CD4-positive, alpha-beta T cell (primary cell): ENCODE results near the gene FAAP24. TPM values are rescaled to one million over a fixed set of nuclear protein-coding genes. Genes with fewer than 3 reads are reported as not detected.
A peak's percentile ranks its signal among the peaks of the same experiment; 100 is the strongest.

Source experiments
- ATAC-seq: fragments of 200-7000 bp; cut with Tn5 transposase; one replicate; pipeline ENCODE4 v1.10.0; 2022; ENCODE audit warnings: mild to moderate bottlenecking; ENCODE audit not compliant: poor library complexity
- CTCF ChIA-PET: fragments of 350-600 bp; sonication (Branson Sonifier 250); formaldehyde crosslinking; loops from one replicate; lab custom pipeline; 2021; ENCODE audit warnings: antibody characterized with exemption, inconsistent platforms; lab: Charles Lee
- POLR2A ChIA-PET: fragments of 350-600 bp; sonication (Branson Sonifier 250); formaldehyde crosslinking; loops from one replicate; lab custom pipeline; 2021; ENCODE audit warnings: antibody characterized with exemption, inconsistent platforms; lab: Charles Lee
- DNase-seq, 14 experiments: peaks; one replicate each; pipeline ENCODE4 v3.0.0-alpha.2; 2013 to 2020; ENCODE audit warnings: mixed read lengths in 2 of 14
- H3K27ac ChIP-seq, 2 donors: one replicate each; pipeline versions ENCODE4 v1.5.1 to v1.7.0; 2013; ENCODE audit warnings: low read length in 2 of 2, low read depth in 1 of 2, mild to moderate bottlenecking in 1 of 2
- H3K27me3 ChIP-seq, 2 experiments: 1 replicate in 1 of 2; 2 replicates in 1 of 2; pipeline versions ENCODE4 v1.6.1 to v1.7.0; 2013; ENCODE audit warnings: low read length in 2 of 2, control low read depth in 1 of 2, mild to moderate bottlenecking in 1 of 2, moderate library complexity in 1 of 2; ENCODE audit not compliant: insufficient read depth in 2 of 2, control insufficient read depth in 1 of 2
- H3K36me3 ChIP-seq: one replicate; pipeline ENCODE4 v1.6.1; 2013; ENCODE audit warnings: low read length, control low read depth; ENCODE audit not compliant: insufficient read depth
- H3K4me1 ChIP-seq: one replicate; pipeline ENCODE4 v1.6.1; 2013; ENCODE audit warnings: low read length, control low read depth; ENCODE audit not compliant: insufficient read depth
- H3K4me3 ChIP-seq: one replicate; pipeline ENCODE4 v1.5.1; 2013; ENCODE audit warnings: mild to moderate bottlenecking, low read length, moderate library complexity
- H3K9me3 ChIP-seq, 2 experiments: 1 replicate in 1 of 2; 2 replicates in 1 of 2; pipeline versions ENCODE4 v1.6.1 to v1.7.0; 2013; ENCODE audit warnings: low read length in 2 of 2, mild to moderate bottlenecking in 2 of 2, control low read depth in 1 of 2, moderate library complexity in 1 of 2; ENCODE audit not compliant: control insufficient read depth in 1 of 2, insufficient read depth in 1 of 2
- H3K27ac Mint-ChIP-seq: one replicate; pipeline ENCODE4 v1.8.0; 2020; ENCODE audit warnings: mixed read lengths
- H3K27me3 Mint-ChIP-seq: one replicate; pipeline ENCODE4 v1.8.0; 2021; ENCODE audit warnings: mixed read lengths
- H3K36me3 Mint-ChIP-seq: one replicate; pipeline ENCODE4 v1.8.0; 2021; ENCODE audit warnings: low read depth, mixed read lengths
- H3K4me1 Mint-ChIP-seq: one replicate; pipeline ENCODE4 v1.8.0; 2021; ENCODE audit warnings: low read depth, mixed read lengths
- H3K4me3 Mint-ChIP-seq: one replicate; pipeline ENCODE4 v1.8.0; 2020; ENCODE audit warnings: mild to moderate bottlenecking, mixed read lengths
- H3K9me3 Mint-ChIP-seq: one replicate; pipeline ENCODE4 v1.8.0; 2020; ENCODE audit warnings: mixed read lengths
- intact Hi-C, 2 experiments: fragments of 100-400 bp; cut with DNase I in 1 of 2; cut with micrococcal nuclease in 1 of 2; formaldehyde crosslinking; loops; one replicate each; pipeline versions ENCODE4 v1.15.1 to v1.9.0; 2023 to 2025; cut with DNase I, micrococcal nuclease
- polyA plus RNA-seq, 2 donors: library from polyadenylated mRNA; unstranded; fragments of 120-200 nt; gene quantifications; one replicate each; pipeline ENCODE4 v1.2.1, GENCODE V29; 2013
- total RNA-seq, 174 experiments: library from RNA in 2 of 174; stranded (reverse) in 2 of 174; gene quantifications; one replicate each; pipeline ENCODE4 v1.2.3 and lab custom pipeline; 2021 to 2026
- TF ChIP-seq, protein P1 (sequence below): fragments of 200-600 bp; IDR thresholded peaks from one replicate; pipeline ENCODE4 v1.8.0; 2022; ENCODE audit warnings: antibody characterized with exemption, mild to moderate bottlenecking

FAAP24 gene, protein sequence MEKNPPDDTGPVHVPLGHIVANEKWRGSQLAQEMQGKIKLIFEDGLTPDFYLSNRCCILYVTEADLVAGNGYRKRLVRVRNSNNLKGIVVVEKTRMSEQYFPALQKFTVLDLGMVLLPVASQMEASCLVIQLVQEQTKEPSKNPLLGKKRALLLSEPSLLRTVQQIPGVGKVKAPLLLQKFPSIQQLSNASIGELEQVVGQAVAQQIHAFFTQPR
- 1 to 10 TPM in 1 of 2 experiments, under 1 TPM in 1; 0.91 to 1.4 TPM for total RNA-seq
- polyA plus RNA-seq (2013, experiment 1 of 2), result 1.3 TPM
- 1.4 TPM for polyA plus RNA-seq (2013, experiment 2 of 2)
- total RNA-seq (lab: John Stamatoyannopoulos, UW), result 0.20 to 11.6 (median 2.4) reads per million in 172 experiments

DNA sequence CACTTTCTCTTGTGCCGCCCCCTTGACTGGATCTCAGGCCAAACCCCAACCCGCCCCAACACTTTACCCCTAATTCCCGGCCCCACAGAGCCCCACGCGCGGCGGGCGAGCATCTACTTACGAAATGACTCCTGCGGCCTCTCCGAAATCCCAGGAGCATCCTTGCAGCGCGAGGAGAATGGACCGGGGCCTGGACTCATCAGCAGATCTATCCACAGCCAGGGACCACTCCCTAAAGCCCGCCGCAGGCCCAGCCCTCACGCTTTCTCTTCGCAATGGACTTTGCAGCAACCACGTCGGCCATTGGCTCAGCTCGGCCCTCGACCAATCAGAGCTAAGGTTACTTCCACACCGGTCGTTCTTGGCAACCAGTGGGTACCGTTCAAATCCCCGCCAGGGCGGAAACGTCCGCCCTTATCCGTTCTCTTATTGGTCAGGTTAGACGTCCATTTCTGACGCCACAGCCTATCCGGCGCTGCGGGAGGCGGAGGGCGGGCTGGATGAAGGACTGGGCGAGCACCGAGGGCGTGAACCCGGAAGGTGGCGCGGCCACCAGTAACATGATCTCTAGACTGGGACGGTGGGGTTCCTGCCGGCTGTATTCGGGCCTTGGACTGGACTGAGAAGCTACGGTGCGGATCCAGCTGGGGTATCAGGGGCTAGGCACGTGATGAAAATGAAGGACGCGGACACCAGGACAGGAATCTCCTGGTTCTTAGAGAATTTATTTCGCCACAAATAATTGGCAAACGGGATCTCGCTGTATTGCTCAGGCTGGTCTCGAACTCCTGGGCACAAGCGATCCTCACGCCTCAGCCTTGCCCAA is at the start of gene FAAP24, which contains the start of gene CEP89:
Gene FAAP24 (plus strand): TSS at position 528 of the 826 bp plus-strand sequence. CDS start 955 bp downstream, outside the sequence.
Gene CEP89 (minus strand): TSS at position 244 of the 826 bp plus-strand sequence. CDS start 84 bp downstream, at position 160.
- no peaks in the 10 kb centered on the region for H3K9me3 Mint-ChIP-seq
- ATAC-seq, result peak; percentile 99
- DNase-seq, result peak; percentile 95 to 100 (median 98)
- Histone ChIP-seq H3K36me3 (no peaks in the 10 kb centered on the region), H3K4me1 (peaks cover 23% of the 10 kb centered on the region), H3K4me3 (peak within 1 kb of the TSS; percentile 60), H3K9me3 (no peaks in the 10 kb centered on the region), H3K27me3 (no peaks in the 10 kb centered on the region), H3K27ac (peak within 1 kb of the TSS; percentile 55 to 76)
- H3K4me1 Mint-ChIP-seq, result peaks cover 22% of the 10 kb centered on the region
- ChIA-PET POLR2A (interaction anchor here (0.7 to 1.6 kb wide), 10 partner anchors 10 to 627 kb away, joined by 3 to 11 read pairs (median 3); partner anchors contain the start of genes ANKRD27, DPY19L3, NUDT19 and PDCD5), CTCF (interaction anchor here (0.9 kb wide), 1 partner anchor 206 kb away, joined by 3 read pairs; no protein-coding TSS in a partner anchor)
- H3K4me3 Mint-ChIP-seq, result peak within 1 kb of the TSS; percentile 96
- TF ChIP-seq, protein P1, sequence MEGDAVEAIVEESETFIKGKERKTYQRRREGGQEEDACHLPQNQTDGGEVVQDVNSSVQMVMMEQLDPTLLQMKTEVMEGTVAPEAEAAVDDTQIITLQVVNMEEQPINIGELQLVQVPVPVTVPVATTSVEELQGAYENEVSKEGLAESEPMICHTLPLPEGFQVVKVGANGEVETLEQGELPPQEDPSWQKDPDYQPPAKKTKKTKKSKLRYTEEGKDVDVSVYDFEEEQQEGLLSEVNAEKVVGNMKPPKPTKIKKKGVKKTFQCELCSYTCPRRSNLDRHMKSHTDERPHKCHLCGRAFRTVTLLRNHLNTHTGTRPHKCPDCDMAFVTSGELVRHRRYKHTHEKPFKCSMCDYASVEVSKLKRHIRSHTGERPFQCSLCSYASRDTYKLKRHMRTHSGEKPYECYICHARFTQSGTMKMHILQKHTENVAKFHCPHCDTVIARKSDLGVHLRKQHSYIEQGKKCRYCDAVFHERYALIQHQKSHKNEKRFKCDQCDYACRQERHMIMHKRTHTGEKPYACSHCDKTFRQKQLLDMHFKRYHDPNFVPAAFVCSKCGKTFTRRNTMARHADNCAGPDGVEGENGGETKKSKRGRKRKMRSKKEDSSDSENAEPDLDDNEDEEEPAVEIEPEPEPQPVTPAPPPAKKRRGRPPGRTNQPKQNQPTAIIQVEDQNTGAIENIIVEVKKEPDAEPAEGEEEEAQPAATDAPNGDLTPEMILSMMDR, result no peak
- no peaks in the 10 kb centered on the region for H3K27me3 Mint-ChIP-seq
- H3K27ac Mint-ChIP-seq, result peak within 1 kb of the TSS; percentile 79
- H3K36me3 Mint-ChIP-seq, result peaks cover 13% of the 10 kb centered on the region
- intact Hi-C loops, result loop anchor here (1.0 to 10.0 kb wide), 9 partner anchors 109 to 625 kb away; partner anchors contain the start of genes GPATCH1 (in 2 of the 2), ANKRD27 (in 1 of the 2), CEBPG (in 1 of the 2) and DPY19L3 (in 1 of the 2)

DNA sequence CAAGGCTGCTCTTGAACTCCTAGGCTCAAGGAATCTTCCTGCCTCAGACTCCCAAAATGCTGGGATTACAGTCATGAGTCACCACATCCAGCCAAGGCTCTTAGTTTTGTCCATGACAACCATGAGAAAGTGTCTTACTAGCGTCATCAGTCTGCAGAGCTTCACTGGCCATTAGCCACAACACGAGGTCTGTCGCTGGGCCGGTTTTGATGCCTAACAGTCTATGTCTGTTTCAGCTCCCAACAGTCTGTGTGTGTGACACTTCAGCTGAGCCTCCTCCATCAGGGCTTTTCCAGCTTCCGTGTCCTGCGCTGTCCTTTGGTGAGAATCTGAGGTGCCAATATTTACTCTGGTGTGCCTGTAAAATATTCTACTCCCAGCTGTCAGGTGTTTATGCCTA is 47.8 kb upstream of the FAAP24 start:
- Histone ChIP-seq H3K27me3 (no peaks in the 10 kb centered on the region), H3K9me3 (peaks cover 6% of the 10 kb centered on the region in 2 experiments), H3K36me3 (peaks cover 10% of the 10 kb centered on the region), H3K27ac (no peak overlapping the region), H3K4me3 (no peak overlapping the region), H3K4me1 (no peaks in the 10 kb centered on the region)
- CTCF ChIA-PET, result no interaction called here
- H3K4me1 Mint-ChIP-seq, result no peaks in the 10 kb centered on the region
- peaks cover 2% of the 10 kb centered on the region for H3K9me3 Mint-ChIP-seq
- intact Hi-C loops, result no loop called here
- ATAC-seq, result no peak
- H3K4me3 Mint-ChIP-seq, result no peak overlapping the region
- H3K27me3 Mint-ChIP-seq, result no peaks in the 10 kb centered on the region
- DNase-seq, result no peak
- H3K27ac Mint-ChIP-seq, result no peak overlapping the region
- POLR2A ChIA-PET, result no interaction called here
- TF ChIP-seq, protein P1, result no peak
- H3K36me3 Mint-ChIP-seq, result peaks cover 62% of the 10 kb centered on the region

DNA sequence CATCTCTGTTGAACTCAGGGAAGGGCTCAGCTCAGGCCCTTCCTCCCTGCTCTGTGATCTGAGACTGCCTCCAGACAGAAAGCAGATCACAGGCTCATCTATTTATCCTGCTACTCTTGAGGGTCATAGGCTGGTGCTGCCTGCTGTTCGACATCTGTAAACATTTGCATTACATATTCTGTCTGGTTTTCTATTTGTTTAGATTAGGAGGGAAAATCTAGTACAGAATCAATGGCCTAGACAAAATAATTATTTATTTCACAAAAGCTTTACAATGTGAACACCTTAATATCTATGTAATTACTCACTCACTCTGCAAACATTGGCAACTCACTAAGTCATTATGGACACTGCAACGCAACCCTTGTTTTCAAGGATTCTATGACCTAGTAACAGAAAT is 43.2 kb upstream of the FAAP24 start:
- ATAC-seq (no peak), DNase-seq (no peak)
- H3K27me3 ChIP-seq, result no peaks in the 10 kb centered on the region
- no peaks in the 10 kb centered on the region for H3K4me1 ChIP-seq
- ChIA-PET POLR2A (no interaction called here), CTCF (no interaction called here)
- TF ChIP-seq, protein P1, result no peak
- Mint-ChIP-seq H3K27me3 (no peaks in the 10 kb centered on the region), H3K27ac (no peak overlapping the region), H3K4me1 (no peaks in the 10 kb centered on the region), H3K36me3 (peaks cover 76% of the 10 kb centered on the region), H3K9me3 (peaks cover 2% of the 10 kb centered on the region), H3K4me3 (no peak overlapping the region)
- no peak overlapping the region for H3K4me3 ChIP-seq
- peaks cover 17% of the 10 kb centered on the region for H3K36me3 ChIP-seq
- intact Hi-C loops, result no loop called here
- H3K9me3 ChIP-seq, result peaks cover 6% of the 10 kb centered on the region in 2 experiments
- H3K27ac ChIP-seq, result no peak overlapping the region
